Epithelial cell of proximal tubule (primary cell): Measurements from ENCODE around the gene PYGO1. TPM values are rescaled to one million over a fixed set of nuclear protein-coding genes. Genes with fewer than 3 reads are reported as not detected.
A peak's percentile ranks its signal among the peaks of the same experiment; 100 is the strongest.

Source experiments
- DNase-seq: peaks from one replicate; pipeline ENCODE4 v3.0.0-alpha.2; 2011; ENCODE audit warnings: low read depth
- H3K4me3 ChIP-seq: 2 replicates; pipeline ENCODE4 v1.5.1; 2011; ENCODE audit warnings: low read depth, mild to moderate bottlenecking, low read length
- CTCF ChIP-seq: conservative IDR thresholded peaks from 2 replicates; pipeline ENCODE4 v1.5.1; 2012; ENCODE audit warnings: low read depth, mild to moderate bottlenecking, low read length
- total RNA-seq: library from RNA; depleted of rRNA; stranded (reverse); fragments of >200 nt; gene quantifications from 2 replicates; pipeline ENCODE4 v1.2.3, GENCODE V29; 2015

PYGO1 gene
- total RNA-seq, result 2.2 and 2.4 TPM in 2 replicates

GRCh38 chr15:55588070-55588814 is at the start of gene PYGO1:
TSS of gene PYGO1 (minus strand) at chr15:55588345. CDS start at chr15:55587883, 462 bp downstream.
- peak within 1 kb of the TSS; percentile 67 for H3K4me3 ChIP-seq
- TF ChIP-seq CTCF, result no peak
- no peak for DNase-seq

- DNase-seq, result no peak
- TF ChIP-seq CTCF, result no peak
- H3K4me3 ChIP-seq, result no peak overlapping the region
Observed at GRCh38 chr15:55637086-55637485, 48.9 kb upstream of the PYGO1 start.

- no peak overlapping the region for H3K4me3 ChIP-seq
- DNase-seq, result no peak
- no peak for TF ChIP-seq CTCF
Observed at GRCh38 chr15:55633731-55634130, 45.6 kb upstream of the PYGO1 start.

- DNase-seq, result no peak
- no peak overlapping the region for H3K4me3 ChIP-seq
- no peak for TF ChIP-seq CTCF
Observed at GRCh38 chr15:55632434-55632833, 44.3 kb upstream of the PYGO1 start.

- DNase-seq, result no peak
- no peak overlapping the region for H3K4me3 ChIP-seq
- TF ChIP-seq CTCF, result no peak
Observed at GRCh38 chr15:55630858-55631257, 42.7 kb upstream of the PYGO1 start.

- TF ChIP-seq CTCF, result no peak
- no peak for DNase-seq
- H3K4me3 ChIP-seq, result no peak overlapping the region
Observed at GRCh38 chr15:55628369-55628730, 40.2 kb upstream of the PYGO1 start.
